GM23338 (cell line): Measurements from ENCODE around the gene PLA2G6. TPM values are rescaled to one million over a fixed set of nuclear protein-coding genes. Genes with fewer than 3 reads are reported as not detected.

Experiments used
- ATAC-seq: fragments of 200-7000 bp; cut with Tn5 transposase; 3 replicates; pipeline ENCODE4 v1.9.1; 2020
- DNase-seq: peaks from one replicate; pipeline ENCODE4 v3.0.0-alpha.2; 2015; ENCODE audit warnings: low spot score
- H2AFZ ChIP-seq: fragments of 200-600 bp; sonication (generic); 2 replicates; pipeline ENCODE4 v1.8.0; 2016; ENCODE audit warnings: antibody characterized with exemption, mild to moderate bottlenecking, moderate library complexity
- H3F3A ChIP-seq: fragments of 200-600 bp; sonication (generic); replicated peaks from 2 replicates; pipeline ENCODE4 v1.8.0; 2017; ENCODE audit warnings: antibody characterized with exemption, mixed run types, low read depth
- H3K27ac ChIP-seq: fragments of 200-600 bp; sonication (generic); 2 replicates; pipeline ENCODE4 v1.6.1; 2016; ENCODE audit warnings: low read depth
- H3K27me3 ChIP-seq: fragments of 200-600 bp; sonication (generic); 2 replicates; pipeline ENCODE4 v1.8.0; 2016; ENCODE audit warnings: mild to moderate bottlenecking, mixed run types, moderate library complexity; ENCODE audit not compliant: insufficient read depth
- H3K36me3 ChIP-seq: fragments of 200-600 bp; sonication (generic); 2 replicates; pipeline ENCODE4 v1.8.0; 2016; ENCODE audit warnings: mild to moderate bottlenecking; ENCODE audit not compliant: insufficient read depth
- H3K4me1 ChIP-seq: fragments of 200-600 bp; sonication (generic); 2 replicates; pipeline ENCODE4 v1.8.0; 2016; ENCODE audit warnings: mild to moderate bottlenecking, moderate library complexity; ENCODE audit not compliant: insufficient read depth
- H3K4me2 ChIP-seq: fragments of 200-600 bp; sonication (generic); 2 replicates; pipeline ENCODE4 v1.7.1; 2017; ENCODE audit warnings: mixed run types
- H3K4me3 ChIP-seq: fragments of 200-600 bp; sonication (generic); 2 replicates; pipeline ENCODE4 v1.6.1; 2016; ENCODE audit warnings: mixed run types
- H3K79me2 ChIP-seq: fragments of 200-600 bp; sonication (generic); replicated peaks from 2 replicates; pipeline ENCODE4 v1.8.0; 2017; ENCODE audit warnings: mild to moderate bottlenecking; ENCODE audit not compliant: insufficient read depth
- H3K9me2 ChIP-seq: fragments of 200-600 bp; sonication (generic); 2 replicates; pipeline ENCODE4 v1.8.0; 2017; ENCODE audit not compliant: insufficient read depth
- H4K20me1 ChIP-seq: fragments of 200-600 bp; sonication (generic); replicated peaks from 2 replicates; pipeline ENCODE4 v1.8.0; 2017; ENCODE audit warnings: mild to moderate bottlenecking; ENCODE audit not compliant: insufficient read depth
- H3K27ac Mint-ChIP-seq: 2 replicates; pipeline ENCODE4 v1.8.0; 2020; ENCODE audit warnings: inconsistent platforms, mild to moderate bottlenecking, moderate library complexity, mixed read lengths
- H3K27me3 Mint-ChIP-seq: 3 replicates; pipeline ENCODE4 v1.8.0; 2022; ENCODE audit warnings: low read depth, mild to moderate bottlenecking, moderate library complexity, mixed read lengths, inconsistent platforms; ENCODE audit not compliant: insufficient read depth, poor library complexity
- H3K36me3 Mint-ChIP-seq: 3 replicates; pipeline ENCODE4 v1.8.0; 2021; ENCODE audit warnings: low read depth, mild to moderate bottlenecking, inconsistent platforms, moderate library complexity, mixed read lengths
- H3K4me1 Mint-ChIP-seq: 3 replicates; pipeline ENCODE4 v1.8.0; 2020; ENCODE audit warnings: mild to moderate bottlenecking, inconsistent platforms, mixed read lengths
- H3K4me3 Mint-ChIP-seq: 3 replicates; pipeline ENCODE4 v1.8.0; 2021; ENCODE audit warnings: moderate library complexity, mild to moderate bottlenecking, inconsistent platforms, mixed read lengths
- H3K9me3 Mint-ChIP-seq: 3 replicates; pipeline ENCODE4 v1.8.0; 2020; ENCODE audit warnings: moderate library complexity, mild to moderate bottlenecking, inconsistent platforms, mixed read lengths
- CREB1 ChIP-seq: fragments of 250-450 bp; sonication (Bioruptor Pico); IDR thresholded peaks from 2 replicates; pipeline ENCODE4 v1.5.0; 2020; ENCODE audit warnings: low read depth, mild to moderate bottlenecking, moderate library complexity
- EZH2 ChIP-seq: fragments of 200-600 bp; sonication (generic); IDR thresholded peaks from one replicate; pipeline ENCODE4 v1.8.0; 2017; ENCODE audit warnings: antibody characterized with exemption, mild to moderate bottlenecking, low read depth; ENCODE audit not compliant: unreplicated experiment
- EZH2phosphoT487 ChIP-seq: fragments of 200-600 bp; sonication (generic); IDR thresholded peaks from one replicate; pipeline ENCODE4 v1.8.1; 2018; ENCODE audit warnings: antibody characterized with exemption; ENCODE audit not compliant: unreplicated experiment
- JUNB ChIP-seq: IDR thresholded peaks from one replicate; pipeline ENCODE4 v1.6.1; 2016; ENCODE audit warnings: antibody characterized with exemption; ENCODE audit not compliant: unreplicated experiment
- NANOG ChIP-seq: IDR thresholded peaks from 2 replicates; pipeline ENCODE4 v1.6.1; 2016; ENCODE audit warnings: antibody characterized with exemption, borderline replicate concordance
- POLR2AphosphoS5 ChIP-seq: IDR thresholded peaks from 2 replicates; pipeline ENCODE4 v1.6.1; 2016; ENCODE audit warnings: antibody characterized with exemption, low read depth
- STAT1 ChIP-seq: IDR thresholded peaks from one replicate; pipeline ENCODE4 v1.6.1; 2016; ENCODE audit warnings: antibody characterized with exemption; ENCODE audit not compliant: unreplicated experiment
- ZNF114 ChIP-seq: fragments of 250-450 bp; sonication (Bioruptor Pico); IDR thresholded peaks from 2 replicates; pipeline ENCODE4 v1.5.0; 2020; ENCODE audit warnings: mild to moderate bottlenecking, moderate library complexity
- ZNF331 ChIP-seq: fragments of 250-450 bp; sonication (Bioruptor Pico); IDR thresholded peaks from 2 replicates; pipeline ENCODE4 v1.5.0; 2020; ENCODE audit warnings: low read depth, mild to moderate bottlenecking, moderate library complexity
- polyA plus RNA-seq: library from polyadenylated mRNA; unstranded; fragments of >200 nt; fragmentation: Nextera tagmentation; extraction: Ambion mirVana; gene quantifications from 2 replicates; pipeline ENCODE4 v1.2.1, GENCODE V29; 2016
- total RNA-seq: library from RNA; depleted of rRNA; stranded (reverse); fragments of >200 nt; shearing (Covaris generic); gene quantifications from 2 replicates; pipeline ENCODE4 v1.2.3, GENCODE V29; 2014
- TF ChIP-seq, protein P1 (sequence below): fragments of 250-450 bp; sonication (Bioruptor Pico); IDR thresholded peaks from 2 replicates; pipeline ENCODE4 v1.5.0; 2020; ENCODE audit warnings: mild to moderate bottlenecking, moderate library complexity
- TF ChIP-seq, protein P2 (sequence below): IDR thresholded peaks from one replicate; pipeline ENCODE4 v1.6.1; 2018; ENCODE audit warnings: antibody characterized with exemption; ENCODE audit not compliant: unreplicated experiment
- TF ChIP-seq, protein P3 (sequence below), 2 experiments: fragments of 200-600 bp in 1 of 2; sonication (generic) in 1 of 2; conservative IDR thresholded peaks; 2 replicates each; pipeline versions ENCODE4 v1.5.1 to v1.6.1; 2016 to 2017; ENCODE audit warnings: antibody characterized with exemption in 2 of 2, low read depth in 2 of 2, mild to moderate bottlenecking in 2 of 2, moderate library complexity in 1 of 2
- TF ChIP-seq, protein P4 (sequence below): IDR thresholded peaks from 2 replicates; pipeline ENCODE4 v1.6.1; 2016; ENCODE audit warnings: antibody characterized with exemption

Gene PLA2G6
- total and polyA plus RNA-seq, 2 experiments from 2014 or later = 4.5 to 12.6 TPM

DNA sequence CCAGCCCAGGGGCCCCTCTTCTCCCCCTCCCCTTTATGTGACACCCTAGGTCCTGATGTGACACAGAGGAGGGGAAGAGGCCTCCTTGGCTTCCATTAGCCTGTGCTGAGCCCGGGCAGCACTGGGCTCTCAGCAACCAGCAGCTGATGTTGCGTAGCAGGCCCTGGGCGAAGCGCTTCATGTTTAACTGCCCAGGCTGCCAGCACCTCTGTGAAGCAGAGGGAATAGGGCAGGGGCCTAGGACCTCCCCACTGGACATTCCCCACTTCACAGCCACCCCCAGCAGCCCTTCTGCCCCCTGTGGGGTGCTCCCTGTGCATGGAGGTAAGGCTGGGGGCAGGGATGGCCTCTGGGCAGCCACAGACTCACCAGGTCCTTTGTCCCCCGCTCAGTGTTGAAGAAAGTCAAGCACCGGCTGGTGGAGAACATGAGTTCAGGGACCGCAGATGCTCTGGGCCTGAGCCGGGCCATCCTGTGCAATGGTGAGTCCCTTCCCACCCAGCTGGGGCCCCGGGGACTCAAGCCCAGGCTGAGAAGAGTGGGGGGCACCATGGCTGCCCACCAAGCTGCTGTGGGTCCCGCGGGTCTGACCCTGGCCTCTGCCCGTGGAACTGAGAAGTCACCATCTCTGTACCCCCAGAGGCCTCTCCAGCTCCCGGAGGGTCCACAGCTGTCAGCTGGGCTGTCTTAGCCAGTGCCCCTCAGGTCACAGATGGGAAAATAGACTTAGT, 112.8 kb downstream of the PLA2G6 start:
- ATAC-seq (no peak), DNase-seq (no peak)
- Histone ChIP-seq H3K27ac (no peak overlapping the region), H3K4me3 (no peak overlapping the region), H3K4me1 (0 out of 2 replicates have a peak, but pooled peaks cover under 1% of the 10 kb centered on the region), H3K9me2 (no peaks in the 10 kb centered on the region), H3K36me3 (no peaks in the 10 kb centered on the region; the same call in 1 of the 2 replicates), H3K27me3 (no peaks in the 10 kb centered on the region), H4K20me1 (peaks cover 5% of the 10 kb centered on the region), H3F3A (no peaks in the 10 kb centered on the region), H2AFZ (no peak overlapping the region), H3K4me2 (no peak overlapping the region), H3K79me2 (no peaks in the 10 kb centered on the region)
- H3K27ac Mint-ChIP-seq = no peak overlapping the region
- H3K36me3 Mint-ChIP-seq = peaks cover 47% of the 10 kb centered on the region
- no peaks in the 10 kb centered on the region for H3K9me3 Mint-ChIP-seq
- TF ChIP-seq JUNB = no peak
- no peak for TF ChIP-seq ZNF114 (CRISPR knock-in tag)
- TF ChIP-seq, protein P1, sequence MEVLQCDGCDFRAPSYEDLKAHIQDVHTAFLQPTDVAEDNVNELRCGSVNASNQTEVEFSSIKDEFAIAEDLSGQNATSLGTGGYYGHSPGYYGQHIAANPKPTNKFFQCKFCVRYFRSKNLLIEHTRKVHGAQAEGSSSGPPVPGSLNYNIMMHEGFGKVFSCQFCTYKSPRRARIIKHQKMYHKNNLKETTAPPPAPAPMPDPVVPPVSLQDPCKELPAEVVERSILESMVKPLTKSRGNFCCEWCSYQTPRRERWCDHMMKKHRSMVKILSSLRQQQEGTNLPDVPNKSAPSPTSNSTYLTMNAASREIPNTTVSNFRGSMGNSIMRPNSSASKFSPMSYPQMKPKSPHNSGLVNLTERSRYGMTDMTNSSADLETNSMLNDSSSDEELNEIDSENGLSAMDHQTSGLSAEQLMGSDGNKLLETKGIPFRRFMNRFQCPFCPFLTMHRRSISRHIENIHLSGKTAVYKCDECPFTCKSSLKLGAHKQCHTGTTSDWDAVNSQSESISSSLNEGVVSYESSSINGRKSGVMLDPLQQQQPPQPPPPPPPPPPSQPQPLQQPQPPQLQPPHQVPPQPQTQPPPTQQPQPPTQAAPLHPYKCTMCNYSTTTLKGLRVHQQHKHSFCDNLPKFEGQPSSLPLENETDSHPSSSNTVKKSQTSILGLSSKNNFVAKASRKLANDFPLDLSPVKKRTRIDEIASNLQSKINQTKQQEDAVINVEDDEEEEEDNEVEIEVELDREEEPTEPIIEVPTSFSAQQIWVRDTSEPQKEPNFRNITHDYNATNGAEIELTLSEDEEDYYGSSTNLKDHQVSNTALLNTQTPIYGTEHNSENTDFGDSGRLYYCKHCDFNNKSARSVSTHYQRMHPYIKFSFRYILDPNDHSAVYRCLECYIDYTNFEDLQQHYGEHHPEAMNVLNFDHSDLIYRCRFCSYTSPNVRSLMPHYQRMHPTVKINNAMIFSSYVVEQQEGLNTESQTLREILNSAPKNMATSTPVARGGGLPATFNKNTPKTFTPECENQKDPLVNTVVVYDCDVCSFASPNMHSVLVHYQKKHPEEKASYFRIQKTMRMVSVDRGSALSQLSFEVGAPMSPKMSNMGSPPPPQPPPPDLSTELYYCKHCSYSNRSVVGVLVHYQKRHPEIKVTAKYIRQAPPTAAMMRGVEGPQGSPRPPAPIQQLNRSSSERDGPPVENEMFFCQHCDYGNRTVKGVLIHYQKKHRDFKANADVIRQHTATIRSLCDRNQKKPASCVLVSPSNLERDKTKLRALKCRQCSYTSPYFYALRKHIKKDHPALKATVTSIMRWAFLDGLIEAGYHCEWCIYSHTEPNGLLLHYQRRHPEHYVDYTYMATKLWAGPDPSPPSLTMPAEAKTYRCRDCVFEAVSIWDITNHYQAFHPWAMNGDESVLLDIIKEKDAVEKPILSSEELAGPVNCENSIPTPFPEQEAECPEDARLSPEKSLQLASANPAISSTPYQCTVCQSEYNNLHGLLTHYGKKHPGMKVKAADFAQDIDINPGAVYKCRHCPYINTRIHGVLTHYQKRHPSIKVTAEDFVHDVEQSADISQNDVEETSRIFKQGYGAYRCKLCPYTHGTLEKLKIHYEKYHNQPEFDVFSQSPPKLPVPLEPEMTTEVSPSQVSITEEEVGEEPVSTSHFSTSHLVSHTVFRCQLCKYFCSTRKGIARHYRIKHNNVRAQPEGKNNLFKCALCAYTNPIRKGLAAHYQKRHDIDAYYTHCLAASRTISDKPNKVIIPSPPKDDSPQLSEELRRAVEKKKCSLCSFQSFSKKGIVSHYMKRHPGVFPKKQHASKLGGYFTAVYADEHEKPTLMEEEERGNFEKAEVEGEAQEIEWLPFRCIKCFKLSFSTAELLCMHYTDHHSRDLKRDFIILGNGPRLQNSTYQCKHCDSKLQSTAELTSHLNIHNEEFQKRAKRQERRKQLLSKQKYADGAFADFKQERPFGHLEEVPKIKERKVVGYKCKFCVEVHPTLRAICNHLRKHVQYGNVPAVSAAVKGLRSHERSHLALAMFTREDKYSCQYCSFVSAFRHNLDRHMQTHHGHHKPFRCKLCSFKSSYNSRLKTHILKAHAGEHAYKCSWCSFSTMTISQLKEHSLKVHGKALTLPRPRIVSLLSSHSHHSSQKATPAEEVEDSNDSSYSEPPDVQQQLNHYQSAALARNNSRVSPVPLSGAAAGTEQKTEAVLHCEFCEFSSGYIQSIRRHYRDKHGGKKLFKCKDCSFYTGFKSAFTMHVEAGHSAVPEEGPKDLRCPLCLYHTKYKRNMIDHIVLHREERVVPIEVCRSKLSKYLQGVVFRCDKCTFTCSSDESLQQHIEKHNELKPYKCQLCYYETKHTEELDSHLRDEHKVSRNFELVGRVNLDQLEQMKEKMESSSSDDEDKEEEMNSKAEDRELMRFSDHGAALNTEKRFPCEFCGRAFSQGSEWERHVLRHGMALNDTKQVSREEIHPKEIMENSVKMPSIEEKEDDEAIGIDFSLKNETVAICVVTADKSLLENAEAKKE (CRISPR knock-in tag) = no peak
- no peak for TF ChIP-seq EZH2phosphoT487
- TF ChIP-seq ZNF331 = no peak
- TF ChIP-seq, protein P2, sequence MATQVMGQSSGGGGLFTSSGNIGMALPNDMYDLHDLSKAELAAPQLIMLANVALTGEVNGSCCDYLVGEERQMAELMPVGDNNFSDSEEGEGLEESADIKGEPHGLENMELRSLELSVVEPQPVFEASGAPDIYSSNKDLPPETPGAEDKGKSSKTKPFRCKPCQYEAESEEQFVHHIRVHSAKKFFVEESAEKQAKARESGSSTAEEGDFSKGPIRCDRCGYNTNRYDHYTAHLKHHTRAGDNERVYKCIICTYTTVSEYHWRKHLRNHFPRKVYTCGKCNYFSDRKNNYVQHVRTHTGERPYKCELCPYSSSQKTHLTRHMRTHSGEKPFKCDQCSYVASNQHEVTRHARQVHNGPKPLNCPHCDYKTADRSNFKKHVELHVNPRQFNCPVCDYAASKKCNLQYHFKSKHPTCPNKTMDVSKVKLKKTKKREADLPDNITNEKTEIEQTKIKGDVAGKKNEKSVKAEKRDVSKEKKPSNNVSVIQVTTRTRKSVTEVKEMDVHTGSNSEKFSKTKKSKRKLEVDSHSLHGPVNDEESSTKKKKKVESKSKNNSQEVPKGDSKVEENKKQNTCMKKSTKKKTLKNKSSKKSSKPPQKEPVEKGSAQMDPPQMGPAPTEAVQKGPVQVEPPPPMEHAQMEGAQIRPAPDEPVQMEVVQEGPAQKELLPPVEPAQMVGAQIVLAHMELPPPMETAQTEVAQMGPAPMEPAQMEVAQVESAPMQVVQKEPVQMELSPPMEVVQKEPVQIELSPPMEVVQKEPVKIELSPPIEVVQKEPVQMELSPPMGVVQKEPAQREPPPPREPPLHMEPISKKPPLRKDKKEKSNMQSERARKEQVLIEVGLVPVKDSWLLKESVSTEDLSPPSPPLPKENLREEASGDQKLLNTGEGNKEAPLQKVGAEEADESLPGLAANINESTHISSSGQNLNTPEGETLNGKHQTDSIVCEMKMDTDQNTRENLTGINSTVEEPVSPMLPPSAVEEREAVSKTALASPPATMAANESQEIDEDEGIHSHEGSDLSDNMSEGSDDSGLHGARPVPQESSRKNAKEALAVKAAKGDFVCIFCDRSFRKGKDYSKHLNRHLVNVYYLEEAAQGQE = no peak
- TF ChIP-seq NANOG = no peak
- no peak for TF ChIP-seq POLR2AphosphoS5
- TF ChIP-seq, protein P3, sequence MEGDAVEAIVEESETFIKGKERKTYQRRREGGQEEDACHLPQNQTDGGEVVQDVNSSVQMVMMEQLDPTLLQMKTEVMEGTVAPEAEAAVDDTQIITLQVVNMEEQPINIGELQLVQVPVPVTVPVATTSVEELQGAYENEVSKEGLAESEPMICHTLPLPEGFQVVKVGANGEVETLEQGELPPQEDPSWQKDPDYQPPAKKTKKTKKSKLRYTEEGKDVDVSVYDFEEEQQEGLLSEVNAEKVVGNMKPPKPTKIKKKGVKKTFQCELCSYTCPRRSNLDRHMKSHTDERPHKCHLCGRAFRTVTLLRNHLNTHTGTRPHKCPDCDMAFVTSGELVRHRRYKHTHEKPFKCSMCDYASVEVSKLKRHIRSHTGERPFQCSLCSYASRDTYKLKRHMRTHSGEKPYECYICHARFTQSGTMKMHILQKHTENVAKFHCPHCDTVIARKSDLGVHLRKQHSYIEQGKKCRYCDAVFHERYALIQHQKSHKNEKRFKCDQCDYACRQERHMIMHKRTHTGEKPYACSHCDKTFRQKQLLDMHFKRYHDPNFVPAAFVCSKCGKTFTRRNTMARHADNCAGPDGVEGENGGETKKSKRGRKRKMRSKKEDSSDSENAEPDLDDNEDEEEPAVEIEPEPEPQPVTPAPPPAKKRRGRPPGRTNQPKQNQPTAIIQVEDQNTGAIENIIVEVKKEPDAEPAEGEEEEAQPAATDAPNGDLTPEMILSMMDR (conservative IDR thresholded peaks at IDR 0.05; ENCODE audit: low read depth in 2 of 2) = no peak
- no peak for TF ChIP-seq EZH2
- TF ChIP-seq, protein P4, sequence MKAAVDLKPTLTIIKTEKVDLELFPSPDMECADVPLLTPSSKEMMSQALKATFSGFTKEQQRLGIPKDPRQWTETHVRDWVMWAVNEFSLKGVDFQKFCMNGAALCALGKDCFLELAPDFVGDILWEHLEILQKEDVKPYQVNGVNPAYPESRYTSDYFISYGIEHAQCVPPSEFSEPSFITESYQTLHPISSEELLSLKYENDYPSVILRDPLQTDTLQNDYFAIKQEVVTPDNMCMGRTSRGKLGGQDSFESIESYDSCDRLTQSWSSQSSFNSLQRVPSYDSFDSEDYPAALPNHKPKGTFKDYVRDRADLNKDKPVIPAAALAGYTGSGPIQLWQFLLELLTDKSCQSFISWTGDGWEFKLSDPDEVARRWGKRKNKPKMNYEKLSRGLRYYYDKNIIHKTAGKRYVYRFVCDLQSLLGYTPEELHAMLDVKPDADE = no peak
- TF ChIP-seq STAT1 = no peak
- no peak for TF ChIP-seq CREB1 (CRISPR knock-in tag)
- H3K4me1 Mint-ChIP-seq = no peaks in the 10 kb centered on the region
- H3K27me3 Mint-ChIP-seq = peaks cover 10% of the 10 kb centered on the region
- H3K4me3 Mint-ChIP-seq = no peak overlapping the region
